IPS-15b (cell line): ENCODE measurements around the gene KATNB1.

Experiments
- H3K27me3 ChIP-seq: one replicate; pipeline ENCODE4 v1.6.1; 2013; ENCODE audit warnings: low read length; ENCODE audit not compliant: control insufficient read depth, insufficient read depth
- H3K36me3 ChIP-seq: one replicate; pipeline ENCODE4 v1.6.1; 2013; ENCODE audit warnings: low read length; ENCODE audit not compliant: control insufficient read depth, insufficient read depth
- H3K4me1 ChIP-seq: one replicate; pipeline ENCODE4 v1.6.1; 2013; ENCODE audit warnings: mild to moderate bottlenecking, low read length; ENCODE audit not compliant: control insufficient read depth, insufficient read depth
- H3K4me3 ChIP-seq: one replicate; pipeline ENCODE4 v1.5.1; 2013; ENCODE audit warnings: low read depth, low read length
- H3K9ac ChIP-seq: one replicate; pipeline ENCODE4 v1.6.1; 2013; ENCODE audit warnings: low read depth, mild to moderate bottlenecking, low read length
- H3K9me3 ChIP-seq: one replicate; pipeline ENCODE4 v1.6.1; 2013; ENCODE audit warnings: mild to moderate bottlenecking, low read length; ENCODE audit not compliant: control insufficient read depth, insufficient read depth

KATNB1 gene

GRCh38 chr16:57749101-57749692, 13.6 kb downstream of the KATNB1 start:
- Histone ChIP-seq H3K4me1 (no peaks in the 10 kb centered on the region), H3K9ac (no peak overlapping the region), H3K36me3 (peaks cover 35% of the 10 kb centered on the region), H3K4me3 (no peak overlapping the region), H3K27me3 (no peaks in the 10 kb centered on the region), H3K9me3 (no peaks in the 10 kb centered on the region)

- no peak overlapping the region for H3K9ac ChIP-seq
- H3K4me1 ChIP-seq = no peaks in the 10 kb centered on the region
- H3K4me3 ChIP-seq = no peak overlapping the region
- no peaks in the 10 kb centered on the region for H3K27me3 ChIP-seq
- H3K36me3 ChIP-seq = peaks cover 39% of the 10 kb centered on the region
- H3K9me3 ChIP-seq = no peaks in the 10 kb centered on the region
Observed at GRCh38 chr16:57749856-57750452, 14.4 kb downstream of the KATNB1 start.

GRCh38 chr16:57750796-57751538, 15.4 kb downstream of the KATNB1 start:
- H3K4me3 ChIP-seq = no peak overlapping the region
- H3K4me1 ChIP-seq = no peaks in the 10 kb centered on the region
- no peaks in the 10 kb centered on the region for H3K27me3 ChIP-seq
- H3K36me3 ChIP-seq = peaks cover 49% of the 10 kb centered on the region
- no peak overlapping the region for H3K9ac ChIP-seq
- H3K9me3 ChIP-seq = no peaks in the 10 kb centered on the region

GRCh38 chr16:57751539-57752202, 16.1 kb downstream of the KATNB1 start:
- Histone ChIP-seq H3K4me3 (no peak overlapping the region), H3K27me3 (no peaks in the 10 kb centered on the region), H3K4me1 (no peaks in the 10 kb centered on the region), H3K9me3 (no peaks in the 10 kb centered on the region), H3K36me3 (peaks cover 50% of the 10 kb centered on the region), H3K9ac (no peak overlapping the region)

GRCh38 chr16:57752203-57752580, 16.6 kb downstream of the KATNB1 start:
- no peak overlapping the region for H3K9ac ChIP-seq

GRCh38 chr16:57752581-57753447, 17.2 kb downstream of the KATNB1 start:
- Histone ChIP-seq H3K9me3 (no peaks in the 10 kb centered on the region), H3K4me1 (no peaks in the 10 kb centered on the region), H3K4me3 (no peak overlapping the region), H3K27me3 (no peaks in the 10 kb centered on the region), H3K9ac (no peak overlapping the region), H3K36me3 (peaks cover 52% of the 10 kb centered on the region)

More at GRCh38 chr16:57752203-57752580, 16.6 kb downstream of the KATNB1 start:
- Histone ChIP-seq H3K4me3 (no peak overlapping the region), H3K9me3 (no peaks in the 10 kb centered on the region), H3K27me3 (no peaks in the 10 kb centered on the region), H3K36me3 (peaks cover 50% of the 10 kb centered on the region), H3K4me1 (no peaks in the 10 kb centered on the region)

GRCh38 chr16:57753448-57754353, 18.1 kb downstream of the KATNB1 start:
- Histone ChIP-seq H3K27me3 (no peaks in the 10 kb centered on the region), H3K4me3 (no peak overlapping the region), H3K4me1 (no peaks in the 10 kb centered on the region), H3K9ac (no peak overlapping the region), H3K36me3 (peaks cover 52% of the 10 kb centered on the region), H3K9me3 (no peaks in the 10 kb centered on the region)

GRCh38 chr16:57754354-57755060, 18.9 kb downstream of the KATNB1 start:
- Histone ChIP-seq H3K9ac (no peak overlapping the region), H3K4me3 (no peak overlapping the region), H3K4me1 (no peaks in the 10 kb centered on the region), H3K36me3 (peaks cover 52% of the 10 kb centered on the region), H3K9me3 (no peaks in the 10 kb centered on the region), H3K27me3 (no peaks in the 10 kb centered on the region)

GRCh38 chr16:57755061-57755684, 19.6 kb downstream of the KATNB1 start:
- Histone ChIP-seq H3K4me3 (no peak overlapping the region), H3K9me3 (no peaks in the 10 kb centered on the region), H3K9ac (no peak overlapping the region), H3K36me3 (peaks cover 52% of the 10 kb centered on the region), H3K27me3 (no peaks in the 10 kb centered on the region), H3K4me1 (no peaks in the 10 kb centered on the region)
